ENCODE measurements around the gene EYS. TPM values are rescaled to one million over a fixed set of nuclear protein-coding genes. Genes with fewer than 3 reads are reported as not detected.

Gene EYS
- total and polyA plus RNA-seq, 2 of the 13 experiments (the other 11 are each of a cell fraction or from before 2014, with no cell fraction given): 0.04 to 0.07 TPM

DNA sequence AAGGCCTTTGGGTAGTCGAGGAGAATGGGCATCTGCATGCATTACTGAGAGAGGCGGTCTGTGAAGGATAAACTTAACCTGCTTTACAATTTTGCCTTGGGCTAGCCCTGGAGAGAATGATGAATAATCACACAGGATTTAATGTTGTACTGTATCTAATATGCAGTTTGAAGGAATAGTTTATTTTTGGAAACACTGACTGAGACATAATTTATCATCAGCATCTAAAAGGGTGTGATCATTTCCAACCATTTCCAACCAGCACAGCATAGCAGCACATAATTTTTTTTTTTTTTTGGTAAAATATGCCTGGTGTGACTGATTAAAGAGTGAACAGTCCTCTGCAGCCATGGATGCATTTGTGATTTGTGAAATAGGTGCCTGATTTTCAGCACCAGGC lies 1552.0 kb downstream of the EYS start (continued):
- TF ChIP-seq TRIM24 (CRISPR knock-in tag; IDR thresholded peaks at IDR 0.05): no peak
- no peak for TF ChIP-seq CC2D1A (CRISPR knock-in tag; IDR thresholded peaks at IDR 0.05)
- no peak for TF ChIP-seq ZKSCAN1 (IDR thresholded peaks at IDR 0.05; ENCODE audit: low read length)
- no peak for TF ChIP-seq MBD4 (IDR thresholded peaks at IDR 0.05; ENCODE audit: borderline replicate concordance, low read length)
- TF ChIP-seq, protein P1, sequence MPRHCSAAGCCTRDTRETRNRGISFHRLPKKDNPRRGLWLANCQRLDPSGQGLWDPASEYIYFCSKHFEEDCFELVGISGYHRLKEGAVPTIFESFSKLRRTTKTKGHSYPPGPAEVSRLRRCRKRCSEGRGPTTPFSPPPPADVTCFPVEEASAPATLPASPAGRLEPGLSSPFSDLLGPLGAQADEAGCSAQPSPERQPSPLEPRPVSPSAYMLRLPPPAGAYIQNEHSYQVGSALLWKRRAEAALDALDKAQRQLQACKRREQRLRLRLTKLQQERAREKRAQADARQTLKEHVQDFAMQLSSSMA (CRISPR knock-in tag; IDR thresholded peaks at IDR 0.05): no peak
- TF ChIP-seq, protein P2, sequence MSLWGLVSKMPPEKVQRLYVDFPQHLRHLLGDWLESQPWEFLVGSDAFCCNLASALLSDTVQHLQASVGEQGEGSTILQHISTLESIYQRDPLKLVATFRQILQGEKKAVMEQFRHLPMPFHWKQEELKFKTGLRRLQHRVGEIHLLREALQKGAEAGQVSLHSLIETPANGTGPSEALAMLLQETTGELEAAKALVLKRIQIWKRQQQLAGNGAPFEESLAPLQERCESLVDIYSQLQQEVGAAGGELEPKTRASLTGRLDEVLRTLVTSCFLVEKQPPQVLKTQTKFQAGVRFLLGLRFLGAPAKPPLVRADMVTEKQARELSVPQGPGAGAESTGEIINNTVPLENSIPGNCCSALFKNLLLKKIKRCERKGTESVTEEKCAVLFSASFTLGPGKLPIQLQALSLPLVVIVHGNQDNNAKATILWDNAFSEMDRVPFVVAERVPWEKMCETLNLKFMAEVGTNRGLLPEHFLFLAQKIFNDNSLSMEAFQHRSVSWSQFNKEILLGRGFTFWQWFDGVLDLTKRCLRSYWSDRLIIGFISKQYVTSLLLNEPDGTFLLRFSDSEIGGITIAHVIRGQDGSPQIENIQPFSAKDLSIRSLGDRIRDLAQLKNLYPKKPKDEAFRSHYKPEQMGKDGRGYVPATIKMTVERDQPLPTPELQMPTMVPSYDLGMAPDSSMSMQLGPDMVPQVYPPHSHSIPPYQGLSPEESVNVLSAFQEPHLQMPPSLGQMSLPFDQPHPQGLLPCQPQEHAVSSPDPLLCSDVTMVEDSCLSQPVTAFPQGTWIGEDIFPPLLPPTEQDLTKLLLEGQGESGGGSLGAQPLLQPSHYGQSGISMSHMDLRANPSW (CRISPR knock-in tag; IDR thresholded peaks at IDR 0.05; ENCODE audit: borderline replicate concordance): no peak
- no peak for TF ChIP-seq FOXK1 (CRISPR knock-in tag; IDR thresholded peaks at IDR 0.05; ENCODE audit: borderline replicate concordance, low read depth)
- no peak for TF ChIP-seq KAT8 (CRISPR knock-in tag; IDR thresholded peaks at IDR 0.05)
- TF ChIP-seq HOXA3 (CRISPR knock-in tag; IDR thresholded peaks at IDR 0.05): no peak

DNA sequence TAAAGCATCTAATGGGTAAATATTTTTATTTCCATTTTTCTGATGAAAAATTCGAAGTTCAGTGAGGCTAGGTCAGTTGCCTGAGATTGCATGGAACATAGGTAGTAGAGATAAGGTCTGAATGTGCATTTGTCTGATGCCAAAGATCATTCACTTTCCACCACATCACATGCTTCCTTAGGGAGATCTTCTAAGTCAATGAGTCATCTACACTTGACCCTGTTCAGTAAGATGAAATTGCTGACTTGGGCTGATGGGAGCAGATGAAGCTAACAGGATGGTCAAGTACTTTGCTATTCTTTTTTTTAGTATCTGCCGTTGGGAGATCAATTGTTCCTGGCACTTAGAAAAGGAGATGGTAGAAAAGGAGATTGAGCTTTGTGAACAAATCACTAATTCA lies 1560.2 kb downstream of the EYS start:
- no peaks in the 10 kb centered on the region for H3K27me3 ChIP-seq (ENCODE audit: control insufficient read depth in 1 of 2, insufficient read depth in 2 of 2, low read length in 2 of 2)
- no peak overlapping the region for H3K4me2 ChIP-seq (ENCODE audit: low read depth, low read length)
- no peak overlapping the region for H3K27ac ChIP-seq (ENCODE audit: extremely low read length, insufficient read depth, low read length)
- DNase-seq (ENCODE audit: low spot score): no peak
- H3K4me1 ChIP-seq (ENCODE audit: insufficient read depth, low read length): no peaks in the 10 kb centered on the region
- no peak for FAIRE-seq
- CTCF ChIA-PET (ENCODE audit: low intra/inter-chr PET ratio, low total read pairs): no interaction called here
- POLR2A ChIA-PET: no interaction called here
- no peaks in the 10 kb centered on the region for H3K9me3 ChIP-seq (ENCODE audit: low read length)
- 22% methylated on average over 2 of the region's 2 CpGs for WGBS (ENCODE audit: low lambda C conversion rate)
- H2AFZ ChIP-seq (ENCODE audit: low read length): no peak overlapping the region
- H3K9ac ChIP-seq (ENCODE audit: insufficient read depth, low read depth, low read length): no peak overlapping the region
- no peaks in the 10 kb centered on the region for H3K36me3 ChIP-seq (replicated peaks in 1 of 2; ENCODE audit: control insufficient read depth in 1 of 2, insufficient read depth in 2 of 2, low read length in 2 of 2)
- no peaks in the 10 kb centered on the region for H3K79me2 ChIP-seq (ENCODE audit: insufficient read depth, low read length)
- intact Hi-C loops (cut with micrococcal nuclease; ENCODE audit: unreplicated experiment) (no loop called here), in situ Hi-C loops (cut with HindIII; ENCODE audit: extremely low pct_ligation_motif_present, low pct_unique_long_range_greater_than_20kb) (no loop called here)
- ATAC-seq: no peak
- H4K20me1 ChIP-seq (ENCODE audit: insufficient read depth, low read length): no peaks in the 10 kb centered on the region
- BruUV-seq (replicated peaks): no TSS peak
- no peak overlapping the region for H3K4me3 ChIP-seq (replicated peaks in 1 of 3; ENCODE audit: insufficient read depth in 1 of 3, low read depth in 2 of 3, low read length in 3 of 3)
- TF ChIP-seq, protein P3, sequence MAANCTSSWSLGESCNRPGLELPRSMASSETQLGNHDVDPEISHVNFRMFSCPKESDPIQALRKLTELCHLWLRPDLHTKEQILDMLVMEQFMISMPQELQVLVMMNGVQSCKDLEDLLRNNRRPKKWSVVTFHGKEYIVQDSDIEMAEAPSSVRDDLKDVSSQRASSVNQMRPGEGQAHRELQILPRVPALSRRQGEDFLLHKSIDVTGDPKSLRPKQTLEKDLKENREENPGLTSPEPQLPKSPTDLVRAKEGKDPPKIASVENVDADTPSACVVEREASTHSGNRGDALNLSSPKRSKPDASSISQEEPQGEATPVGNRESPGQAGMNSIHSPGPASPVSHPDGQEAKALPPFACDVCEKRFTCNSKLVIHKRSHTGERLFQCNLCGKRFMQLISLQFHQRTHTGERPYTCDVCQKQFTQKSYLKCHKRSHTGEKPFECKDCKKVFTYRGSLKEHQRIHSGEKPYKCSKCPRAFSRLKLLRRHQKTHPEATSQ (CRISPR knock-in tag; IDR thresholded peaks at IDR 0.05; ENCODE audit: borderline replicate concordance): no peak
- TF ChIP-seq FOXK1 (CRISPR knock-in tag; IDR thresholded peaks at IDR 0.05; ENCODE audit: borderline replicate concordance, low read depth) (no peak), ZSCAN25 (CRISPR knock-in tag; IDR thresholded peaks at IDR 0.05) (no peak), ZNF709 (CRISPR knock-in tag; IDR thresholded peaks at IDR 0.05) (no peak), NR3C1 (CRISPR knock-in tag; IDR thresholded peaks at IDR 0.05) (no peak), BORCS8-MEF2B (CRISPR knock-in tag; IDR thresholded peaks at IDR 0.05) (no peak)

Measured in HepG2 (cell line).